Measurements from ENCODE around the gene CNNM4.

Gene CNNM4

DNA sequence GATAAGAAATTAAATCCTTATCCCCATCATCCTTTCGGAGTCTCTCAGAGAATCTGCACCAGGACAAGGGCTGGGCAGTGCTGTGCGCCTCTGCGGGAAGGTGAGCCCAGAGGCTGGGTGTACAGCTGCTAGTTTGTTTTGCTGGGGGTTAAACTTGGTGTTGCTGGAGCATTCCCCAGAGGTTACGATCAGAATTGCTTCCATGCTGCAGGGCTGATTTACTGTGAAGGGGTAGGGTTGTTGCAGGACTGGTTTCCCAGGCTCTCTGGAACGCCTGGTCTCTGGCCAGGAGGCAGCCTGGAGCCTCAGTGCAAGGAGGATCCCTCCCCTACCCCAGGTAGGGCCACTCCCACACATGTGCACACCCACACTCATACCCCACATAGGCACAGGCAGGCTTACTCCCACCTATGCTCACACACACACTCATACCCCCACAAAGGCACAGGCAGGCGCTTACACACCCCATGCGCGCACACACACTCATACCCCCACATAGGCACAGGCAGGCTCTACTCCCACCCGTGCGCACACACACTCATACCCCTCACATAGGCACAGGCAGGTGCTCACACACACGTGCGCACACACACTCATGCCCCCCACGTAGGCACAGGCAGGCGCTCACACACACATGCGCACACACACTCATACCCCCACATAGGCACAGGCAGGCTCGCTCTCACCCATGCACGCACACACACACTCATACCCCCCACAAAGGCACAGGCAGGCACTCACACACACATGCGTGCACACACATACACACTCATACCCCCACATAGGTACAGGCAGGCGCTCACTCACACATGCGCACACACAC is 11.3 kb downstream of the CNNM4 start:
- H3K9me2 ChIP-seq (replicated peaks; ENCODE audit: insufficient read depth, low read length) = no peaks in the 10 kb centered on the region
- TF ChIP-seq, protein P1, sequence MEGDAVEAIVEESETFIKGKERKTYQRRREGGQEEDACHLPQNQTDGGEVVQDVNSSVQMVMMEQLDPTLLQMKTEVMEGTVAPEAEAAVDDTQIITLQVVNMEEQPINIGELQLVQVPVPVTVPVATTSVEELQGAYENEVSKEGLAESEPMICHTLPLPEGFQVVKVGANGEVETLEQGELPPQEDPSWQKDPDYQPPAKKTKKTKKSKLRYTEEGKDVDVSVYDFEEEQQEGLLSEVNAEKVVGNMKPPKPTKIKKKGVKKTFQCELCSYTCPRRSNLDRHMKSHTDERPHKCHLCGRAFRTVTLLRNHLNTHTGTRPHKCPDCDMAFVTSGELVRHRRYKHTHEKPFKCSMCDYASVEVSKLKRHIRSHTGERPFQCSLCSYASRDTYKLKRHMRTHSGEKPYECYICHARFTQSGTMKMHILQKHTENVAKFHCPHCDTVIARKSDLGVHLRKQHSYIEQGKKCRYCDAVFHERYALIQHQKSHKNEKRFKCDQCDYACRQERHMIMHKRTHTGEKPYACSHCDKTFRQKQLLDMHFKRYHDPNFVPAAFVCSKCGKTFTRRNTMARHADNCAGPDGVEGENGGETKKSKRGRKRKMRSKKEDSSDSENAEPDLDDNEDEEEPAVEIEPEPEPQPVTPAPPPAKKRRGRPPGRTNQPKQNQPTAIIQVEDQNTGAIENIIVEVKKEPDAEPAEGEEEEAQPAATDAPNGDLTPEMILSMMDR (IDR thresholded peaks at IDR 0.05; ENCODE audit: insufficient read depth, low read length, poor library complexity, severe bottlenecking) = no peak
- no peak for TF ChIP-seq EZH2phosphoT487 (conservative IDR thresholded peaks at IDR 0.05; ENCODE audit: low read length)
- H3K9ac ChIP-seq (ENCODE audit: low read length) = no peak overlapping the region
- H2AFZ ChIP-seq (ENCODE audit: low read depth, low read length, severe bottlenecking) = no peak overlapping the region
- H3F3A ChIP-seq (ENCODE audit: insufficient read depth) = peaks cover 5% of the 10 kb centered on the region; the same call in 1 of the 2 replicates
- no peak overlapping the region for H3K4me2 ChIP-seq (ENCODE audit: low read depth, low read length, poor library complexity, severe bottlenecking)
- no peaks in the 10 kb centered on the region for H4K20me1 ChIP-seq (ENCODE audit: low read depth, low read length)
- H3K79me2 ChIP-seq (ENCODE audit: insufficient read depth, low read length) = no peaks in the 10 kb centered on the region
- H3K36me3 ChIP-seq (ENCODE audit: low read length) = no peaks in the 10 kb centered on the region
- H3K4me3 ChIP-seq (ENCODE audit: insufficient read depth, low read length, poor library complexity, severe bottlenecking) = no peak overlapping the region
- H3K9me3 ChIP-seq (ENCODE audit: insufficient read depth, low read length) = no peaks in the 10 kb centered on the region
- no peak overlapping the region for H3K27ac ChIP-seq (ENCODE audit: low read depth, low read length)
- no peaks in the 10 kb centered on the region for H3K27me3 ChIP-seq (ENCODE audit: low read length)

DNA sequence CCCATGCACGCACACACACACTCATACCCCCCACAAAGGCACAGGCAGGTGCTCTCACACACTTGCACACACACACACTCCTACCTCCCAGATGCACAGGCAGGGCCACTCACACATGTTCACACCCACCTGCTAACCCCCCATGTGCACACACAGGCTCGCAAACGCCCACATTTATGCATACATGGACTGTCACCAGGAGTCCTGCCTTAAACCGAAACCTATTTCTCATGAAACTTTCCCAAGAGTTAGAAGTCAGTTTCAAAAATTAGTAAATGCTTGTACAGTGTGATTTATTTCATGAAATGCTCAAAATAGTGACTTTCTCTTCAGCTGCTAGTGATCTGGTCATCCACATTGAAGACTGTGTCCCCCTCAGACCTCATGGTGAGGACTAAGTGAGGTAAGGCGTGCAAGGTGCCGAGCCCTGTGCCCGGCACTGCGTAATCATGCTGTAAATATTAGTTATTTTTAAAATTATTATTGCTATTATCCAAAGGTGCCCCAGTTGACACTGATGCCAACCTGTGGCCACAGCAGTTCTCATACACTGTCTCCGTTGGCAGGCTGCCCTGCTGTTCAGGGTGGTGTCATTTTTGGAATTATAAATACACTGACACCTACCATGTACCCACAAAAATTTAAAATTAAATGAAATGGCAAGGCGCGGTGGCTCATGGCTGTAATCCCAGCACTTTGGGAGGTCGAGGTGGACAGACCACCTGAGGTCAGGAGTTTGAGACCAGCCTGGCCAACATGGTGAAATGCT is 12.4 kb downstream of the CNNM4 start:
- Histone ChIP-seq H2AFZ (ENCODE audit: low read depth, low read length, severe bottlenecking) (no peak overlapping the region), H3K4me3 (ENCODE audit: insufficient read depth, low read length, poor library complexity, severe bottlenecking) (no peak overlapping the region), H3K27me3 (ENCODE audit: low read length) (no peaks in the 10 kb centered on the region), H3K27ac (ENCODE audit: low read depth, low read length) (no peak overlapping the region), H3K36me3 (ENCODE audit: low read length) (no peaks in the 10 kb centered on the region), H3F3A (ENCODE audit: insufficient read depth) (peaks cover 5% of the 10 kb centered on the region; the same call in 1 of the 2 replicates), H3K9me2 (replicated peaks; ENCODE audit: insufficient read depth, low read length) (no peaks in the 10 kb centered on the region), H3K9me3 (ENCODE audit: insufficient read depth, low read length) (no peaks in the 10 kb centered on the region), H3K9ac (ENCODE audit: low read length) (no peak overlapping the region), H3K79me2 (ENCODE audit: insufficient read depth, low read length) (no peaks in the 10 kb centered on the region), H3K4me2 (ENCODE audit: low read depth, low read length, poor library complexity, severe bottlenecking) (no peak overlapping the region), H4K20me1 (ENCODE audit: low read depth, low read length) (no peaks in the 10 kb centered on the region)
- TF ChIP-seq EZH2phosphoT487 (conservative IDR thresholded peaks at IDR 0.05; ENCODE audit: low read length) = no peak
- TF ChIP-seq, protein P1 (IDR thresholded peaks at IDR 0.05; ENCODE audit: insufficient read depth, low read length, poor library complexity, severe bottlenecking) = no peak

- H3K4me3 ChIP-seq (ENCODE audit: insufficient read depth, low read length, poor library complexity, severe bottlenecking) = peak overlapping the region; percentile 46
- peak overlapping the region; percentile 66 for H3K4me2 ChIP-seq (ENCODE audit: low read depth, low read length, poor library complexity, severe bottlenecking)
Observed at GRCh38 chr2:96773922-96774321, 13.2 kb downstream of the CNNM4 start.

More at GRCh38 chr2:96773922-96774321, 13.2 kb downstream of the CNNM4 start:
- H4K20me1 ChIP-seq (ENCODE audit: low read depth, low read length) = no peaks in the 10 kb centered on the region
- no peaks in the 10 kb centered on the region for H3K9me3 ChIP-seq (ENCODE audit: insufficient read depth, low read length)
- no peak overlapping the region for H3K9ac ChIP-seq (ENCODE audit: low read length)
- H3K79me2 ChIP-seq (ENCODE audit: insufficient read depth, low read length) = no peaks in the 10 kb centered on the region
- peaks cover 5% of the 10 kb centered on the region; the same call in 1 of the 2 replicates for H3F3A ChIP-seq (ENCODE audit: insufficient read depth)
- H3K9me2 ChIP-seq (replicated peaks; ENCODE audit: insufficient read depth, low read length) = no peaks in the 10 kb centered on the region
- H3K36me3 ChIP-seq (ENCODE audit: low read length) = no peaks in the 10 kb centered on the region
- TF ChIP-seq EZH2phosphoT487 (conservative IDR thresholded peaks at IDR 0.05; ENCODE audit: low read length) = no peak
- TF ChIP-seq, protein P1 (IDR thresholded peaks at IDR 0.05; ENCODE audit: insufficient read depth, low read length, poor library complexity, severe bottlenecking) = no peak
- H3K27me3 ChIP-seq (ENCODE audit: low read length) = no peaks in the 10 kb centered on the region
- H3K27ac ChIP-seq (ENCODE audit: low read depth, low read length) = no peak overlapping the region
- H2AFZ ChIP-seq (ENCODE audit: low read depth, low read length, severe bottlenecking) = peak overlapping the region; percentile 85

Data from SU-DHL-6 (cell line).